RPMI7951 (cell line): ENCODE results near the gene RBM44. TPM values are rescaled to one million over a fixed set of nuclear protein-coding genes. Genes with fewer than 3 reads are reported as not detected.
"Not testable (repeated sequence)": the region's sequence is repeated elsewhere in the genome, so short reads cannot be mapped to it uniquely, and the experiment has no call there.

Experiments used
- DNase-seq: peaks from one replicate; pipeline ENCODE4 v3.0.0-alpha.2; 2012; ENCODE audit warnings: low read depth
- total RNA-seq: library from RNA; depleted of rRNA; stranded (reverse); fragments of >200 nt; shearing (Covaris generic); gene quantifications from 2 replicates; pipeline ENCODE4 v1.2.3, GENCODE V29; 2014

Gene RBM44
- total RNA-seq, 1 experiment from 2014 or later: 1.7 TPM

GRCh38 chr2:237848940-237849339 is 50.4 kb downstream of the RBM44 start:
- not testable (repeated sequence) for DNase-seq

- no peak for DNase-seq
Measured at GRCh38 chr2:237854295-237854694, 55.7 kb downstream of the RBM44 start.

GRCh38 chr2:237857791-237858190 is 59.2 kb downstream of the RBM44 start:
- no peak for DNase-seq

- DNase-seq: peak; percentile 84
Measured at GRCh38 chr2:237858294-237859081, 59.9 kb downstream of the RBM44 start.

- no peak for DNase-seq
Measured at GRCh38 chr2:237859082-237859433, 60.5 kb downstream of the RBM44 start.

- DNase-seq: peak; percentile 37
Measured at GRCh38 chr2:237859533-237860272, 61.1 kb downstream of the RBM44 start, which contains the start of gene RAMP1. Gene RAMP1 (plus strand): TSS chr2:237859623. CDS start chr2:237859676, 53 bp downstream.

- DNase-seq: no peak
Measured at GRCh38 chr2:237860273-237860935, 61.8 kb downstream of the RBM44 start.

- no peak for DNase-seq
Measured at GRCh38 chr2:237861875-237862527, 63.4 kb downstream of the RBM44 start.

- no peak for DNase-seq
Measured at GRCh38 chr2:237862528-237862895, 63.9 kb downstream of the RBM44 start.

GRCh38 chr2:237863102-237863511 is 64.5 kb downstream of the RBM44 start:
- no peak for DNase-seq

- DNase-seq: no peak
Measured at GRCh38 chr2:237863689-237864443, 65.3 kb downstream of the RBM44 start.

GRCh38 chr2:237864444-237864931 is 65.9 kb downstream of the RBM44 start:
- DNase-seq: no peak

- peak; percentile 77 for DNase-seq
Measured at GRCh38 chr2:237864940-237865622, 66.5 kb downstream of the RBM44 start.

- no peak for DNase-seq
Measured at GRCh38 chr2:237865623-237866041, 67.1 kb downstream of the RBM44 start.

GRCh38 chr2:237866101-237866621 is 67.6 kb downstream of the RBM44 start:
- peak; percentile 77 for DNase-seq

- no peak for DNase-seq
Measured at GRCh38 chr2:237867465-237867864, 68.9 kb downstream of the RBM44 start.

- DNase-seq: not testable (repeated sequence)
Measured at GRCh38 chr2:237868074-237868473, 69.5 kb downstream of the RBM44 start.

GRCh38 chr2:237868631-237869342 is 70.2 kb downstream of the RBM44 start:
- peak; percentile 30 for DNase-seq

- DNase-seq: no peak
Measured at GRCh38 chr2:237869343-237870102, 70.9 kb downstream of the RBM44 start.
